ENCODE data around the gene SLC2A10.

Gene SLC2A10

DNA sequence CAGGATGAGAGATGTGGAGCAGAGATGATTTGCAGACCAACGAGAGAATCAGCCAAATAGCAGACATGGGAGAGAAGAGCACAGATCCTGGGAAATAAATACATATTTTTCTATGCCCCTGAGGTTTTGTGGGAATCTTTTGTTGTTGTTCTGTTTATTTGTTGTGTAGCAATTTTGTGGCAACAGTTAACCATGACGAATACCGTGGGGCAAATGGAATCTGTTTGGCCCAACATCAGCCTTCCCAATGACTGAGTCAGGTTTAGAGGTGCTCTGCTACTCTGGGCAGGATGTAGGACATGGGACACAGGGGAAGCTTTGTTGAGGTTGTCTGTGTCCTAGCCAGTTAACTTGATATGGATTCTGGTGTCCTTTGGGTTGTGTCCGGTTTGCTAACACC is 7.9 kb upstream of the SLC2A10 start:
- no peak for DNase-seq (ENCODE audit: low read depth)
- no peak overlapping the region for H3K4me3 ChIP-seq (ENCODE audit: low read depth, low read length)
- in situ Hi-C loops (cut with HindIII; ENCODE audit: low sequenced_read_pairs) = no loop called here
- TF ChIP-seq, protein P1, sequence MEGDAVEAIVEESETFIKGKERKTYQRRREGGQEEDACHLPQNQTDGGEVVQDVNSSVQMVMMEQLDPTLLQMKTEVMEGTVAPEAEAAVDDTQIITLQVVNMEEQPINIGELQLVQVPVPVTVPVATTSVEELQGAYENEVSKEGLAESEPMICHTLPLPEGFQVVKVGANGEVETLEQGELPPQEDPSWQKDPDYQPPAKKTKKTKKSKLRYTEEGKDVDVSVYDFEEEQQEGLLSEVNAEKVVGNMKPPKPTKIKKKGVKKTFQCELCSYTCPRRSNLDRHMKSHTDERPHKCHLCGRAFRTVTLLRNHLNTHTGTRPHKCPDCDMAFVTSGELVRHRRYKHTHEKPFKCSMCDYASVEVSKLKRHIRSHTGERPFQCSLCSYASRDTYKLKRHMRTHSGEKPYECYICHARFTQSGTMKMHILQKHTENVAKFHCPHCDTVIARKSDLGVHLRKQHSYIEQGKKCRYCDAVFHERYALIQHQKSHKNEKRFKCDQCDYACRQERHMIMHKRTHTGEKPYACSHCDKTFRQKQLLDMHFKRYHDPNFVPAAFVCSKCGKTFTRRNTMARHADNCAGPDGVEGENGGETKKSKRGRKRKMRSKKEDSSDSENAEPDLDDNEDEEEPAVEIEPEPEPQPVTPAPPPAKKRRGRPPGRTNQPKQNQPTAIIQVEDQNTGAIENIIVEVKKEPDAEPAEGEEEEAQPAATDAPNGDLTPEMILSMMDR (IDR thresholded peaks at IDR 0.05; ENCODE audit: low read depth, low read length, missing control alignments) = no peak

DNA sequence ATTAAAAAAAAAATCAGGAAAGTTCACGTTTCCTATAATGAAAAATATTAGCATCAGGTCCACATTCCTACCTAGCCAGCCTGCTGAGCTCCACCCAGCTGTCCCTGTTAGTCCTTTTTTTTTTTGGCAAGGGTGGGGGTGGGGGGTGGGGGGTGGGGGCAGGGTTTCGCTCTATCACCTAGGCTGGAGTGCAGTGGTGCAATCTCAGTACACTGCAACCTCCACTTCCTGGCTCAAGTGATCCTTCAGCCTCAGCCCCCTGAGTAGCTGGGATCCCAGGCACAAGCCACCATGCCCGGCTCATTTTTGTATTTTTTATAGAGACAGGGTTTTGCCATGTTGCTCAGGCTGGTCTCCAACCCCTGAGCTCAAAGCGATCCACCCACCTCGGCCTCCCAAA is 7.5 kb upstream of the SLC2A10 start:
- TF ChIP-seq, protein P1 (IDR thresholded peaks at IDR 0.05; ENCODE audit: low read depth, low read length, missing control alignments) = no peak
- in situ Hi-C loops (cut with HindIII; ENCODE audit: low sequenced_read_pairs) = no loop called here
- no peak overlapping the region for H3K4me3 ChIP-seq (ENCODE audit: low read depth, low read length)
- no peak for DNase-seq (ENCODE audit: low read depth)

- in situ Hi-C loops (cut with HindIII; ENCODE audit: low sequenced_read_pairs) = no loop called here
- TF ChIP-seq, protein P1 (IDR thresholded peaks at IDR 0.05; ENCODE audit: low read depth, low read length, missing control alignments) = no peak
- H3K4me3 ChIP-seq (ENCODE audit: low read depth, low read length) = no peak overlapping the region
- DNase-seq (ENCODE audit: low read depth) = no peak
Measured at GRCh38 chr20:46702447-46703203, 6.8 kb upstream of the SLC2A10 start.

DNA sequence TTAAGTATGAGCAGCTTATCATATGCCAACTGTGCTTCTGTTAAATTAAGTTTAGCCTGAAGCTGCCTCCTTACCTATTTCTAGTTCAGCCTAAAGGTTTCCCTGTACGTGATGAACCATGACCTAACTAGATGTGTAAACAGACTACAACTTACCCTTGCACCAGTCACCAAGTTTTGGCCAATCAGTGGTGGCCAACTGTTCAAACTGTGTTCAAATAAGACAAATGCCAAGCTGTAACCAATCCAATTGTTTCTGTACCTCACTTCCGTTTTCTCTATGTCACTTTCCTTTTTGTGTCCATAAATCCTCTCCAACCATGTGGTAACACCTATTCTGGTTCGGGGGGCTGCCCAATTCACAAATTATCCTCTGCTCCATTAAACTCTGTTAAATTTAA is 6.0 kb upstream of the SLC2A10 start:
- in situ Hi-C loops (cut with HindIII; ENCODE audit: low sequenced_read_pairs) = no loop called here
- no peak for DNase-seq (ENCODE audit: low read depth)
- TF ChIP-seq, protein P1 (IDR thresholded peaks at IDR 0.05; ENCODE audit: low read depth, low read length, missing control alignments) = no peak

DNA sequence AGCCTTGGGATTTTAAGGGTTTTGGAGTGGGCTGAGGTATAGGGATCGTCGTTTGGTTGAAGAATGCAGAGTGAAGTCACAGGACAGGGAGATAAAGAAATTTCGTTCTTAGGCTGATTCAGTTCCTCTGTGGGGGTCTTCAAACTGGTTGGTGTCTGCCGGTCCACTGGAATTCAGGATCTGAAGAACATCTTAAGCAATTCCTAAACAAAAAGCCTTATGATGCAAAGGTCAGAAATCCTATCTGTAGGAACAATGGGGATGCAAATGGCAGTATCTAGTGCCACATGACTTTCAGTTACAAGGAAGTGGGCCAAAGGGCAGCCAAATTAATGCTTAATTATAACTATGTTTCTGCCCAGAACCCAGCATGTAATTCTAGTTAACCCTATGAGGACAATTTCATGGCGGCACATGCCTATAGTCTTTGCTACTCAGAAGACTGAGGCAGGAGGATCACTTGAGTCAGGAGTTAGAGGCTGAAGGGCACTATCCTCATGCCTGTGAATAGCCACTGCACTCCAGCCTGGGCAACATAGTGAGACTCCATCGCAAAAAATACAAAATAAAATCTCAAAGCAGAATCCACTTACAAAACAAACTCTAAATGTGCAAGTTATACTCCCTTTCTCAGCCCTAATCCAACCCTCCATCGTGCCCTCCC is 4.6 kb upstream of the SLC2A10 start:
- TF ChIP-seq, protein P1 (IDR thresholded peaks at IDR 0.05; ENCODE audit: low read depth, low read length, missing control alignments) = no peak
- DNase-seq (ENCODE audit: low read depth) = no peak
- in situ Hi-C loops (cut with HindIII; ENCODE audit: low sequenced_read_pairs) = no loop called here

More for the DNA sequence above, 6.0 kb upstream of the SLC2A10 start:
- no peak overlapping the region for H3K4me3 ChIP-seq (ENCODE audit: low read depth, low read length)

DNA sequence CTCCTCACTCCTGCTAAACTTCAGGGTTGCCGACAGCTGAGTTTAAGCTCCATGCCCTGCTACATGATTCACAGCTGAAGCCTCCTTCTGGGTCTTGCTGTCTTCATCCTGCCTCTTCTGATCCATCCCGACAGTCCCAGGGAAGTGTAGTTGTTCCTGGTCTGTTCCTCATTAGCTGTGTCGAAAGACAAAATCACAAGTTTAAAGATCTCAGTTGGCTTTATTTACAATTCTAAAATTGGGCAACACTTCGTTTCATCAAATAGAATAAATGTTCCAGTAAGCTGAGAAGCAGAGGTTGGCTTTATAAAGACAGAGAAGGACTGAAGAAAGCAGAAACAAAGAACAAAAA is 4.1 kb upstream of the SLC2A10 start:
- H3K4me3 ChIP-seq (ENCODE audit: low read depth, low read length) = no peak overlapping the region
- DNase-seq (ENCODE audit: low read depth) = no peak
- in situ Hi-C loops (cut with HindIII; ENCODE audit: low sequenced_read_pairs) = no loop called here
- TF ChIP-seq, protein P1 (IDR thresholded peaks at IDR 0.05; ENCODE audit: low read depth, low read length, missing control alignments) = no peak

More for the DNA sequence above, 4.6 kb upstream of the SLC2A10 start:
- H3K4me3 ChIP-seq (ENCODE audit: low read depth, low read length) = no peak overlapping the region

Measured in astrocyte of the cerebellum (primary cell).